HepG2 (cell line): Measurements from ENCODE around the gene NEK11. TPM values are rescaled to one million over a fixed set of nuclear protein-coding genes. Genes with fewer than 3 reads are reported as not detected.

Source experiments
- ATAC-seq: fragments of 200-7000 bp; cut with Tn5 transposase; 3 replicates; pipeline ENCODE4 v1.9.1; 2020; ENCODE audit warnings: mild to moderate bottlenecking, moderate library complexity
- BruUV-seq: library from RNA; stranded (reverse); fragments of 400-500 nt; replicated peaks from 2 replicates; lab custom pipeline; 2021; lab: Mats Ljungman, UMichigan
- CTCF ChIA-PET: fragments of 300-600 bp; formaldehyde crosslinking; extraction: SDS; loops from one replicate; lab custom pipeline; 2021; ENCODE audit warnings: low total read pairs, inconsistent platforms, low intra/inter-chr PET ratio; lab: Yijun Ruan, JAX
- POLR2A ChIA-PET: fragments of 350-600 bp; sonication (Branson Sonifier 250); formaldehyde crosslinking; loops from one replicate; lab custom pipeline; 2020; ENCODE audit warnings: antibody characterized with exemption, inconsistent platforms; lab: Yijun Ruan, JAX
- DNase-seq: peaks from one replicate; pipeline ENCODE4 v3.0.0-alpha.2; 2015; ENCODE audit warnings: low spot score
- FAIRE-seq: peaks from 3 replicates; lab custom pipeline; 2011; peaks lifted over from hg19 to GRCh38; lab: Jason Lieb, UNC
- H2AFZ ChIP-seq: one replicate; pipeline ENCODE4 v1.6.1; 2011; ENCODE audit warnings: low read length, inconsistent platforms
- H3K27ac ChIP-seq: fragments of 300-600 bp; 3 replicates; pipeline ENCODE4 v1.8.0; 2011; ENCODE audit warnings: mixed run types, mild to moderate bottlenecking, mixed read lengths, low read length, inconsistent platforms; ENCODE audit not compliant: insufficient read depth; ENCODE audit errors: extremely low read length
- H3K27me3 ChIP-seq, 2 experiments: fragments of 200-600 bp in 1 of 2; 2 replicates in 1 of 2; 3 replicates in 1 of 2; pipeline versions ENCODE4 v1.6.0 to v1.8.0; 2011; ENCODE audit warnings: low read length in 2 of 2, mild to moderate bottlenecking in 2 of 2, moderate library complexity in 2 of 2, inconsistent platforms in 1 of 2; ENCODE audit not compliant: insufficient read depth in 2 of 2, control insufficient read depth in 1 of 2
- H3K36me3 ChIP-seq, 2 experiments: fragments of 200-600 bp in 1 of 2; replicated peaks in 1 of 2; 2 replicates in 1 of 2; 3 replicates in 1 of 2; pipeline versions ENCODE4 v1.5.1 to v1.8.0; 2011; ENCODE audit warnings: low read length in 2 of 2, inconsistent platforms in 1 of 2; ENCODE audit not compliant: insufficient read depth in 2 of 2, control insufficient read depth in 1 of 2
- H3K4me1 ChIP-seq: 2 replicates; pipeline ENCODE4 v1.5.1; 2012; ENCODE audit warnings: low read length, inconsistent platforms; ENCODE audit not compliant: insufficient read depth
- H3K4me2 ChIP-seq: 2 replicates; pipeline ENCODE4 v1.6.0; 2011; ENCODE audit warnings: low read depth, low read length, inconsistent platforms
- H3K4me3 ChIP-seq, 3 experiments: fragments of 200-600 bp in 1 of 3; sonication (generic), shearing (Covaris generic) in 1 of 3; replicated peaks in 1 of 3; 2 replicates each; pipeline ENCODE4 v1.5.1; 2011 to 2016; ENCODE audit warnings: low read length in 3 of 3, inconsistent platforms in 2 of 3, low read depth in 2 of 3, mild to moderate bottlenecking in 2 of 3, control low read depth in 1 of 3, mixed read lengths in 1 of 3; ENCODE audit not compliant: insufficient read depth in 1 of 3
- H3K79me2 ChIP-seq: one replicate; pipeline ENCODE4 v1.6.1; 2011; ENCODE audit warnings: low read length, inconsistent platforms; ENCODE audit not compliant: insufficient read depth
- H3K9ac ChIP-seq: 2 replicates; pipeline ENCODE4 v1.6.0; 2011; ENCODE audit warnings: mild to moderate bottlenecking, low read depth, low read length, inconsistent platforms; ENCODE audit not compliant: insufficient read depth
- H3K9me3 ChIP-seq: 2 replicates; pipeline ENCODE4 v1.5.1; 2012; ENCODE audit warnings: mild to moderate bottlenecking, low read length
- H4K20me1 ChIP-seq: 2 replicates; pipeline ENCODE4 v1.6.0; 2011; ENCODE audit warnings: inconsistent platforms, mild to moderate bottlenecking, low read length, moderate library complexity; ENCODE audit not compliant: insufficient read depth
- DMTF1 ChIP-seq: sonication (generic); formaldehyde crosslinking; IDR thresholded peaks from 2 replicates; pipeline ENCODE4 v1.4.0; 2020; ENCODE audit warnings: mild to moderate bottlenecking, missing genetic modification reagents
- E2F1 ChIP-seq: sonication (generic); formaldehyde crosslinking; IDR thresholded peaks from 2 replicates; pipeline ENCODE4 v1.5.0; 2020; ENCODE audit warnings: missing genetic modification reagents
- HMGXB4 ChIP-seq, 2 experiments: sonication (generic) in 1 of 2; formaldehyde crosslinking in 1 of 2; IDR thresholded peaks; 2 replicates each; pipeline versions ENCODE4 v1.4.0 to v1.6.1; 2018 to 2020; ENCODE audit warnings: missing genetic modification reagents in 2 of 2, borderline replicate concordance in 1 of 2, low read depth in 1 of 2, mild to moderate bottlenecking in 1 of 2, missing biosample characterization in 1 of 2
- HNRNPK ChIP-seq: fragments of 200-400 bp; formaldehyde crosslinking; IDR thresholded peaks from 2 replicates; pipeline ENCODE4 v1.6.1; 2018; ENCODE audit warnings: low read length, low read depth, moderate library complexity, mild to moderate bottlenecking; ENCODE audit not compliant: poor library complexity, severe bottlenecking
- HNRNPL ChIP-seq: fragments of 200-400 bp; formaldehyde crosslinking; IDR thresholded peaks from 2 replicates; pipeline ENCODE4 v1.6.1; 2017; ENCODE audit warnings: mild to moderate bottlenecking, low read depth, low read length
- HOXD1 ChIP-seq: sonication (generic); formaldehyde crosslinking; IDR thresholded peaks from 2 replicates; pipeline ENCODE4 v1.5.0; 2020; ENCODE audit warnings: missing genetic modification reagents
- SNAI1 ChIP-seq: sonication (generic); formaldehyde crosslinking; IDR thresholded peaks from 2 replicates; pipeline ENCODE4 v1.5.0; 2020; ENCODE audit warnings: mild to moderate bottlenecking, missing genetic modification reagents, borderline replicate concordance
- ZNF263 ChIP-seq: sonication (generic); formaldehyde crosslinking; IDR thresholded peaks from 2 replicates; pipeline ENCODE4 v1.4.0; 2020; ENCODE audit warnings: missing genetic modification reagents
- ZNF513 ChIP-seq: sonication (generic); formaldehyde crosslinking; conservative IDR thresholded peaks from 2 replicates; pipeline ENCODE4 v1.5.0; 2020; ENCODE audit warnings: missing genetic modification reagents
- ZNF672 ChIP-seq: sonication (generic); formaldehyde crosslinking; IDR thresholded peaks from 2 replicates; pipeline ENCODE4 v1.8.1; 2022; ENCODE audit warnings: missing genetic modification reagents
- ZNF687 ChIP-seq: sonication (generic); formaldehyde crosslinking; IDR thresholded peaks from 2 replicates; pipeline ENCODE4 v1.5.1; 2020; ENCODE audit warnings: mild to moderate bottlenecking, missing genetic modification reagents, moderate library complexity
- whole genome bisulfite sequencing: methylation state at CpG from one replicate; pipeline ENCODE4 v1.1.6; 2017; ENCODE audit warnings: low lambda C conversion rate; 5-methylcytosine and 5-hydroxymethylcytosine counted together
- in situ Hi-C: cut with HindIII; loops from 2 replicates; pipeline ENCODE4 v1.10.0; 2017; ENCODE audit warnings: low pct_unique_long_range_greater_than_20kb; ENCODE audit not compliant: extremely low pct_ligation_motif_present
- intact Hi-C: fragments of 100-400 bp; cut with micrococcal nuclease; formaldehyde crosslinking; loops from one replicate; pipeline ENCODE4 v1.10.0; 2022; ENCODE audit not compliant: unreplicated experiment
- polyA plus RNA-seq, 8 experiments: library from polyadenylated mRNA; depleted of rRNA in 3 of 8; stranded (reverse) in 7 of 8; unstranded in 1 of 8; fragments of >200 nt; fragmentation: Illumina TruSeq in 4 of 8; extraction: Trizol in 4 of 8; gene quantifications; 2 replicates each; pipeline versions ENCODE4 v1.2.1 to v1.2.3, GENCODE V29; 2011 to 2016; ENCODE audit warnings: low read depth in 4 of 8, missing spikeins in 1 of 8, mixed read lengths in 1 of 8; ENCODE audit not compliant: insufficient read depth in 1 of 8
- total RNA-seq, 5 experiments: library from RNA; depleted of rRNA; stranded (reverse); fragments of >200 nt; fragmentation: Illumina TruSeq; extraction: Trizol; gene quantifications; 2 replicates each; pipeline ENCODE4 v1.2.3, GENCODE V29; 2016; ENCODE audit warnings: low read depth in 1 of 5

NEK11 gene
- total and polyA plus RNA-seq, 2 of the 13 experiments (the other 11 are each of a cell fraction or from before 2014, with no cell fraction given): 0.95 to 2.2 TPM

- no peaks in the 10 kb centered on the region for H3K79me2 ChIP-seq
- in situ Hi-C loops (no loop called here), intact Hi-C loops (no loop called here)
- no peak for DNase-seq
- no peak overlapping the region for H3K4me2 ChIP-seq
- no peaks in the 10 kb centered on the region for H3K36me3 ChIP-seq
- H3K27me3 ChIP-seq: no peaks in the 10 kb centered on the region; a peak in 1 of 5 replicates
- ChIA-PET CTCF (no interaction called here), POLR2A (no interaction called here)
- no peak for FAIRE-seq
- ATAC-seq: no peak
- no TSS peak for BruUV-seq
- no peak overlapping the region for H2AFZ ChIP-seq
- H3K9ac ChIP-seq: no peak overlapping the region
- H3K4me3 ChIP-seq: no peak overlapping the region
- H3K27ac ChIP-seq: no peak overlapping the region
- 17% methylated on average over 2 of the region's 2 CpGs for WGBS
- no peaks in the 10 kb centered on the region for H4K20me1 ChIP-seq
- no peaks in the 10 kb centered on the region for H3K9me3 ChIP-seq
- no peaks in the 10 kb centered on the region for H3K4me1 ChIP-seq
- TF ChIP-seq DMTF1 (CRISPR knock-in tag) (no peak), ZNF672 (CRISPR knock-in tag) (no peak), ZNF263 (CRISPR knock-in tag) (no peak), HMGXB4 (CRISPR knock-in tag; IDR thresholded peaks at IDR 0.05; ENCODE audit: borderline replicate concordance in 1 of 2, low read depth in 1 of 2) (no peak), ZNF687 (CRISPR knock-in tag) (no peak), HNRNPK (no peak), HNRNPL (no peak), SNAI1 (no peak), ZNF513 (CRISPR knock-in tag) (no peak), E2F1 (CRISPR knock-in tag) (no peak), HOXD1 (CRISPR knock-in tag) (no peak)
Observed at GRCh38 chr3:131353016-131353877, 326.6 kb downstream of the NEK11 start.
